Occipital lobe (tissue), 2 donors: Measurements from ENCODE around the gene ISYNA1. TPM values are rescaled to one million over a fixed set of nuclear protein-coding genes. Genes with fewer than 3 reads are reported as not detected.

Source experiments
- DNase-seq: peaks from one replicate; lab custom pipeline; 2025; lab: John Stamatoyannopoulos, UW
- total RNA-seq: library from RNA; depleted of rRNA; stranded (reverse); fragments of >200 nt; gene quantifications from one replicate; pipeline ENCODE4 v1.2.3, GENCODE V29; 2014

ISYNA1 gene
- total RNA-seq, 1 donor from 2014 or later, result 95.1 TPM

- DNase-seq, result no peak
Measured at GRCh38 chr19:18443831-18444230, 5.9 kb upstream of the ISYNA1 start.

- no peak for DNase-seq
Measured at GRCh38 chr19:18443406-18443805, 5.5 kb upstream of the ISYNA1 start.

GRCh38 chr19:18442941-18443340 lies 5.0 kb upstream of the ISYNA1 start:
- DNase-seq, result no peak

GRCh38 chr19:18441804-18442788 lies 4.2 kb upstream of the ISYNA1 start:
- no peak for DNase-seq

- no peak for DNase-seq
Measured at GRCh38 chr19:18440936-18441803, 3.2 kb upstream of the ISYNA1 start.

GRCh38 chr19:18440415-18440877 lies 2.5 kb upstream of the ISYNA1 start:
- DNase-seq, result no peak

- no peak for DNase-seq
Measured at GRCh38 chr19:18439910-18440237, 1.9 kb upstream of the ISYNA1 start.

GRCh38 chr19:18439025-18439909 lies 1.3 kb upstream of the ISYNA1 start:
- DNase-seq, result no peak

GRCh38 chr19:18438331-18439024 lies 545 bp upstream of the ISYNA1 start:
- DNase-seq, result no peak

GRCh38 chr19:18436671-18437490 lies 1.1 kb downstream of the ISYNA1 start:
- no peak for DNase-seq

- DNase-seq, result no peak
Measured at GRCh38 chr19:18435842-18436670, 1.9 kb downstream of the ISYNA1 start.

- no peak for DNase-seq
Measured at GRCh38 chr19:18435178-18435841, 2.6 kb downstream of the ISYNA1 start.

- DNase-seq, result no peak
Measured at GRCh38 chr19:18434411-18435175, 3.3 kb downstream of the ISYNA1 start.

GRCh38 chr19:18433735-18434398 lies 4.1 kb downstream of the ISYNA1 start:
- DNase-seq, result no peak

GRCh38 chr19:18433015-18433691 lies 4.8 kb downstream of the ISYNA1 start:
- no peak for DNase-seq

- DNase-seq, result no peak
Measured at GRCh38 chr19:18432275-18433014, 5.5 kb downstream of the ISYNA1 start.
